ENCODE data around the gene GPR137B. TPM values are rescaled to one million over a fixed set of nuclear protein-coding genes. Genes with fewer than 3 reads are reported as not detected.

GPR137B gene
- total and polyA plus RNA-seq, 2 of the 4 experiments (the other 2 are of a cell fraction) = 4.5 to 12.3 TPM

GRCh38 chr1:236213534-236213933, 71.2 kb downstream of the GPR137B start:
- no peak overlapping the region for H3K56ac ChIP-seq (ENCODE audit: extremely low read depth, insufficient read depth, low read length)
- no peaks in the 10 kb centered on the region for H3K9me3 ChIP-seq (ENCODE audit: control insufficient read depth, insufficient read depth, low read length)
- no peak overlapping the region for H3K23ac ChIP-seq (ENCODE audit: low read depth, low read length)
- no peak overlapping the region for H2AK5ac ChIP-seq (ENCODE audit: low read depth, low read length)
- no peak overlapping the region for H2AFZ ChIP-seq (replicated peaks; ENCODE audit: low read length, poor library complexity)
- no peaks in the 10 kb centered on the region for H3K9me1 ChIP-seq (ENCODE audit: insufficient read depth, low read length)
- no peak overlapping the region for H2BK120ac ChIP-seq (ENCODE audit: low read depth, low read length)
- DNase-seq (no peak), ATAC-seq (ENCODE audit: low read depth) (no peak)
- no peak overlapping the region for H2BK20ac ChIP-seq (ENCODE audit: low read depth, low read length)
- H2BK5ac ChIP-seq (ENCODE audit: low read depth, low read length, poor library complexity, severe bottlenecking) = no peak overlapping the region
- H3K4me2 ChIP-seq (ENCODE audit: low read depth, low read length) = no peak overlapping the region
- dilution Hi-C loops (cut with HindIII; ENCODE audit: low sequenced_read_pairs, unreplicated experiment) = no loop called here
- H4K8ac ChIP-seq (ENCODE audit: low read depth in 2 of 2, low read length in 2 of 2) = no peak overlapping the region
- no peaks in the 10 kb centered on the region for H4K20me1 ChIP-seq (ENCODE audit: insufficient read depth, low read length)
- H3K4me3 ChIP-seq (ENCODE audit: insufficient read depth, low read depth, low read length) = no peak overlapping the region
- no peaks in the 10 kb centered on the region for H3K27me3 ChIP-seq (ENCODE audit: control insufficient read depth, insufficient read depth, low read length)
- H3K9ac ChIP-seq (ENCODE audit: low read depth, low read length) = no peak overlapping the region
- no peaks in the 10 kb centered on the region for H3K4me1 ChIP-seq (ENCODE audit: control insufficient read depth, insufficient read depth, low read length)
- no peak overlapping the region for H3K18ac ChIP-seq (ENCODE audit: low read depth, low read length)
- H3K36me3 ChIP-seq (ENCODE audit: control insufficient read depth, insufficient read depth, low read length) = no peaks in the 10 kb centered on the region
- H3K4ac ChIP-seq (ENCODE audit: low read depth, low read length) = no peak overlapping the region
- no CpG with 5 or more reads among the region's 3 CpGs for WGBS, 2 experiments (ENCODE audit: extremely low coverage in 2 of 2, insufficient read length in 1 of 2)
- H4K5ac ChIP-seq (ENCODE audit: low read depth, low read length) = no peak overlapping the region
- no TSS peak for BruUV-seq (replicated peaks)
- H2AK9ac ChIP-seq (replicated peaks; ENCODE audit: low read depth, low read length, poor library complexity) = no peak overlapping the region
- no peaks in the 10 kb centered on the region for H3K79me1 ChIP-seq (ENCODE audit: low read depth in 1 of 2, low read length in 2 of 2)
- in situ Hi-C loops (cut with MboI; ENCODE audit: low sequenced_read_pairs) = no loop called here
- no peak overlapping the region for H3K27ac ChIP-seq (ENCODE audit: insufficient read depth, low read length)
- intact Hi-C loops (cut with micrococcal nuclease) = no loop called here
- CTCF ChIA-PET = no interaction called here
- no peak overlapping the region for H2BK15ac ChIP-seq (ENCODE audit: low read depth, low read length)
- no peak overlapping the region for H4K91ac ChIP-seq (ENCODE audit: insufficient read depth, low read depth, low read length)
- no peak for TF ChIP-seq CHD1 (IDR thresholded peaks at IDR 0.05; ENCODE audit: low read depth, low read length)
- no peak for TF ChIP-seq RAD21 (IDR thresholded peaks at IDR 0.05; ENCODE audit: low read length)
- TF ChIP-seq BHLHE40 (IDR thresholded peaks at IDR 0.05; ENCODE audit: low read depth, low read length) = no peak
- no peak for TF ChIP-seq FOS (IDR thresholded peaks at IDR 0.05; ENCODE audit: low read depth, low read length)
- TF ChIP-seq, protein P1, sequence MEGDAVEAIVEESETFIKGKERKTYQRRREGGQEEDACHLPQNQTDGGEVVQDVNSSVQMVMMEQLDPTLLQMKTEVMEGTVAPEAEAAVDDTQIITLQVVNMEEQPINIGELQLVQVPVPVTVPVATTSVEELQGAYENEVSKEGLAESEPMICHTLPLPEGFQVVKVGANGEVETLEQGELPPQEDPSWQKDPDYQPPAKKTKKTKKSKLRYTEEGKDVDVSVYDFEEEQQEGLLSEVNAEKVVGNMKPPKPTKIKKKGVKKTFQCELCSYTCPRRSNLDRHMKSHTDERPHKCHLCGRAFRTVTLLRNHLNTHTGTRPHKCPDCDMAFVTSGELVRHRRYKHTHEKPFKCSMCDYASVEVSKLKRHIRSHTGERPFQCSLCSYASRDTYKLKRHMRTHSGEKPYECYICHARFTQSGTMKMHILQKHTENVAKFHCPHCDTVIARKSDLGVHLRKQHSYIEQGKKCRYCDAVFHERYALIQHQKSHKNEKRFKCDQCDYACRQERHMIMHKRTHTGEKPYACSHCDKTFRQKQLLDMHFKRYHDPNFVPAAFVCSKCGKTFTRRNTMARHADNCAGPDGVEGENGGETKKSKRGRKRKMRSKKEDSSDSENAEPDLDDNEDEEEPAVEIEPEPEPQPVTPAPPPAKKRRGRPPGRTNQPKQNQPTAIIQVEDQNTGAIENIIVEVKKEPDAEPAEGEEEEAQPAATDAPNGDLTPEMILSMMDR (conservative IDR thresholded peaks at IDR 0.05; ENCODE audit: low read depth, low read length) = no peak
- TF ChIP-seq MAFK (IDR thresholded peaks at IDR 0.05; ENCODE audit: low read depth, low read length) = no peak
- TF ChIP-seq RCOR1 (IDR thresholded peaks at IDR 0.05; ENCODE audit: insufficient replicate concordance, low read length) = no peak
- no peak for TF ChIP-seq RFX5 (IDR thresholded peaks at IDR 0.05; ENCODE audit: low read depth, low read length)
- TF ChIP-seq NFE2L2 (IDR thresholded peaks at IDR 0.05; ENCODE audit: low read depth, low read length) = no peak
- no peak for TF ChIP-seq ELK1 (IDR thresholded peaks at IDR 0.05; ENCODE audit: borderline replicate concordance, low read depth, low read length)
- TF ChIP-seq MAZ (IDR thresholded peaks at IDR 0.05; ENCODE audit: borderline replicate concordance, low read depth, low read length) = no peak
- TF ChIP-seq, protein P2, sequence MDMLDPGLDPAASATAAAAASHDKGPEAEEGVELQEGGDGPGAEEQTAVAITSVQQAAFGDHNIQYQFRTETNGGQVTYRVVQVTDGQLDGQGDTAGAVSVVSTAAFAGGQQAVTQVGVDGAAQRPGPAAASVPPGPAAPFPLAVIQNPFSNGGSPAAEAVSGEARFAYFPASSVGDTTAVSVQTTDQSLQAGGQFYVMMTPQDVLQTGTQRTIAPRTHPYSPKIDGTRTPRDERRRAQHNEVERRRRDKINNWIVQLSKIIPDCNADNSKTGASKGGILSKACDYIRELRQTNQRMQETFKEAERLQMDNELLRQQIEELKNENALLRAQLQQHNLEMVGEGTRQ (IDR thresholded peaks at IDR 0.05; ENCODE audit: low read depth, low read length) = no peak
- TF ChIP-seq SMC3 (IDR thresholded peaks at IDR 0.05; ENCODE audit: low read depth, low read length) = no peak
- H3K14ac ChIP-seq (replicated peaks; ENCODE audit: low read depth, low read length) = no peak overlapping the region
- POLR2A ChIA-PET (ENCODE audit: unreplicated experiment) = no interaction called here
